ENCODE measurements around the gene CHML.

GRCh38 chr1:241592273-241592958 lies 47.8 kb downstream of the CHML start:
- TF ChIP-seq CTCF (IDR thresholded peaks at IDR 0.05) (no peak), POLR2A (IDR thresholded peaks at IDR 0.05) (no peak)

Data from right lobe of liver (tissue), 4 donors.